Coronary artery (tissue), 2 donors: ENCODE measurements around the gene GPR12.

Source experiments
- DNase-seq: peaks from one replicate; pipeline ENCODE4 v3.0.0-alpha.2; 2017; ENCODE audit warnings: low spot score
- H3K27ac ChIP-seq, 2 donors: fragments of 200-600 bp; sonication (generic); one replicate each; pipeline ENCODE4 v1.5.1; 2016 to 2019
- H3K4me3 ChIP-seq: fragments of 200-600 bp; sonication (generic); 2 replicates; pipeline ENCODE4 v1.5.1; 2016; ENCODE audit warnings: mild to moderate bottlenecking, moderate library complexity
- CTCF ChIP-seq: fragments of 200-600 bp; sonication (generic); IDR thresholded peaks from one replicate; pipeline ENCODE4 v1.5.1; 2019; ENCODE audit warnings: antibody characterized with exemption

Gene GPR12

GRCh38 chr13:26759907-26760831 is at the start of gene GPR12:
GPR12 (minus strand) TSS chr13:26760786; CDS start chr13:26759827, 959 bp downstream.
- Histone ChIP-seq H3K4me3 (peak within 1 kb of the TSS; percentile 70), H3K27ac (no peak within 1 kb of the TSS)
- DNase-seq: no peak
- no peak for TF ChIP-seq CTCF

GRCh38 chr13:26810095-26810494 is 49.5 kb upstream of the GPR12 start:
- Histone ChIP-seq H3K4me3 (no peak overlapping the region), H3K27ac (no peak overlapping the region)
- no peak for DNase-seq
- TF ChIP-seq CTCF: no peak

GRCh38 chr13:26806891-26807290 is 46.3 kb upstream of the GPR12 start:
- TF ChIP-seq CTCF: no peak
- no peak for DNase-seq
- no peak overlapping the region for H3K4me3 ChIP-seq
- H3K27ac ChIP-seq: no peak overlapping the region

- peak; percentile 0 for DNase-seq
- Histone ChIP-seq H3K4me3 (no peak overlapping the region), H3K27ac (no peak overlapping the region)
- TF ChIP-seq CTCF: no peak
These were observed 27.4 kb upstream of the GPR12 start for GRCh38 chr13:26787961-26788360.

GRCh38 chr13:26786651-26787295 is 26.2 kb upstream of the GPR12 start:
- H3K4me3 ChIP-seq: no peak overlapping the region
- DNase-seq: peak; percentile 1
- H3K27ac ChIP-seq: no peak overlapping the region

GRCh38 chr13:26785838-26786630 is 25.4 kb upstream of the GPR12 start:
- Histone ChIP-seq H3K27ac (peak overlapping the region in 1 of 2 donors; percentile 54), H3K4me3 (peak overlapping the region; percentile 50)
- DNase-seq: peak; percentile 71
- TF ChIP-seq CTCF: no peak

More at GRCh38 chr13:26786651-26787295, 26.2 kb upstream of the GPR12 start:
- TF ChIP-seq CTCF: no peak
